ACHN (cell line): ENCODE data around the gene HDGFL3.
"Not testable (repeated sequence)": the region's sequence is repeated elsewhere in the genome, so short reads cannot be mapped to it uniquely, and the experiment has no call there.

Experiments
- DNase-seq: peaks from one replicate; pipeline ENCODE4 v3.0.0-alpha.2; 2015
- in situ Hi-C: cut with HindIII; loops from 2 replicates; pipeline ENCODE4 v1.10.0; 2017; ENCODE audit warnings: low sequenced_read_pairs, low pct_ligation_motif_present, low pct_unique_long_range_greater_than_20kb

HDGFL3 gene

DNA sequence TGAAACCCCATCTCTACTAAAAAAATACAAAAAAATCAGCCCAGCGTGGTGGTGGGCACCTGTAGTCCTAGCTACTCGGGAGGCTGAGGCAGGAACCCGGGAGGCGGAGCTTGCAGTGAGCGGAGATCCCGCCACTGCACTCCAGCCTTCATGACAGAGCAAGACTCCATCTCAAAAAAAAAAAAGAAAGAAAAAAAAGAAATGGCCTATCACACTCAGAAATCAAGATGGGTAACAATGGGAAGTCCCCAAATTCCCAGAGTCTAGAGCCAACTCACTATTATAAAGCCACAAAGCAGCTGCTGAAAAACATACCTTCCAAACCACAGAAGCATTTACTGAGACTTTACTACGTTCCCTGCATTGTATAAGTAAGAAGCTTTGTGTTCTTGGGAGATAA, 7.5 kb downstream of the HDGFL3 start:
- in situ Hi-C loops = no loop called here
- DNase-seq = no peak

DNA sequence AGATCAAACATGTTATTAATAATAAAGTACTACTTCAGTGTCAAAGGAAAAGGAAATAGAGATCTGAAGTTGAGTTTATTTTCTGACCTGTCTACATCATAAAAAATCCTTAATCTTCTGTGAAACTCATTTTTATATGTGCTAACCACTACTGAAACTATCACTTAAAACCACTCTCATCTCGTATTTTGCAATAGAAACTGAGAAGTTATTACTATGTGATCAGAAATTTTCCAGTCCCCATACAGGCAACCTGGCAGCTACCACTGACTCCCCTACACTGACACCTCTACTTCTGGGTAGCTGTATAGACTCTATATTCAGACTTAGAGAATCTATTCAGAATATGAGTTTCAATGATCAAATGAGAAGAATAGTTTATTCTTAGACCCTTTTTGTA, 8.3 kb downstream of the HDGFL3 start:
- in situ Hi-C loops = no loop called here
- no peak for DNase-seq

DNA sequence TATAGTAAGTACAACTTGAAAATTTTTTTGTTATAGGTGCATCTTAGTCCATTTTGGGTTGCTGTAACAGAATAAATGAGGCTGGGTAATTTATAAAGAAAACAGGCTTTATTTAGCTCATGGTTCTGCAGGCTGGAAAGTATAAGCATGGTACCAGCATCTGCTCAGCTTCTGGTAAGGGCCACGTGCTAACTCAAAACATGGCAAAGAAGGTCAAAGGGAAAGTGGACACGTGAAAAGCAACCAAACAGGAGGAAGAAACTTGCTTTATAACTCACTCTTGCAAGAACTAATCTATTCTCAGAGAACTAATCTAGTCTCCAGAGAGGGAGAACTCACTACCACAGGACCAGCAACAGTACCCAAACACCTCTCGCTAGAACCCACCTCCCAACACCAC, 9.1 kb downstream of the HDGFL3 start:
- DNase-seq = no peak
- in situ Hi-C loops = no loop called here

DNA sequence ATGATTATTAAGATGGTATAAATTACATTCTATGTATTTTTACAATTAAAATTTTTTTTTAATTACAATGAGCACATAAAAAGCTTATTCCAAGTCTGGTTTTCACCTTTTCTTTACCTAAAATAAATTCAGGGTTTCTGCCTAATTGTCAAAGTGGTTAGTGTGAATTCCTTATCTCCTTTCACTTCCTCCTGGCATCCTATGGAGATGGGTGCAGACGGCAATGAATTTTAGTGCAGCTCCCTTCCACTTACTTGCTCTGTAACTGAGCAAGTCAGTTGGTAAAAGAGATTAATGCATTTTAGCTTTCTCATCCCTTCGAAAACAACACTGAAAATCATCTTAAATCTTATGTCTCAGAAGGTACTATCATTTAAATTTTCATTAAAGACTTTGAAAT, 13.1 kb downstream of the HDGFL3 start:
- DNase-seq = no peak
- in situ Hi-C loops = no loop called here

DNA sequence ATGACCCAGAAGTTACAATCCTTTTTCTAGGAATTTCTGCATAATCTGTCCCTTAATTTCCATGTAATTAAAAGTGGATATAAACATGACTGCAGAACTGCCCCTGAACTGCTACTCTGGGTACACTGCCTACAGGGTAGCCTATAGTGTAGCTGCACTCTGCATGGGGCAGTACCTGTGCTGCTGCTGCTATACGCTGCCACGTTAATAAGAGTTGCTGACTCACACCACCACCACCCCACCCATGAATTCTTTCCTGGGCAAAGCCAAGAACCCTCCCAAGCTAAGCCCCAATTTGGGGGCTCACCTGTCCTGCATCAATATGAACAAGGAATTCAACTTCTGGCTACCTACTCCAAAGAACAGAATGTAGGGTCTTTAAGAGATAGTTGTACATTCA, 13.9 kb downstream of the HDGFL3 start:
- in situ Hi-C loops = no loop called here
- DNase-seq = no peak

DNA sequence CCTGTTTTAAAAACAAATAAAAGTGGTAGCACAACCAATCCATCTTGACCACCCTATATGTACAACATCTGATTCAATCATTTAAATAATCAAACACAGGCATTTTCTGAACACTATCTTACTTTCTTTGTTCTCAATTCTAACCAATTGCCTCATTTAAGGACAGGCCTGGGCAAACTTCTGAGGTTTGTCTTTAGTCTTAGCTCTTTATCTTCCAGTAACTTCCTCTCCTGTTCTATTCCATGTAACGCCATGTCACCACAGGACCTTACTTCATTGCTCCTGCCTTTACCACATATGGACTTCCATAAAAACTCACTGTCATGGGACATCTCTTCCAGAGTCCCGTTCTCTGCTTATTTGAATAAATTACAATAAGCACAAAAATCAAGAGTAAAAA, 14.9 kb downstream of the HDGFL3 start:
- in situ Hi-C loops = no loop called here
- DNase-seq = no peak

DNA sequence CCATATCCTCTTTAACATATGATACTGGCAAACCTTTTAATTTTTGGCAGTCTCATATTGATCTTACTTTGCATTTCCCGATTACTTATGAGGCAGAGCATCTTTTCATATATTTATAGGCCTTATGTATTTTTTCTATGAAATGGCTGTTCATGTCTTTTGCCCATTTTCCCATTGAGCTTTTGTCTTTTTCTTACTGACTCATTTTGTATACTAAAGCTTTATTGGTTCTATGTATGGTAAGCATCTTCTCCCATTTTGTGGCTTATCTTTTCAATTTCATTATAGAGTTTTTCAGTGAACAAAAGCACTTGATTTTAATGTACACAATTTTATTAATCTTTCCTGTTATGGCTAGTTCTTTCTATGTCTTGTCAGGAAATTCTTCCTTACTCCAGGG, 17.2 kb downstream of the HDGFL3 start:
- in situ Hi-C loops = no loop called here
- no peak for DNase-seq

DNA sequence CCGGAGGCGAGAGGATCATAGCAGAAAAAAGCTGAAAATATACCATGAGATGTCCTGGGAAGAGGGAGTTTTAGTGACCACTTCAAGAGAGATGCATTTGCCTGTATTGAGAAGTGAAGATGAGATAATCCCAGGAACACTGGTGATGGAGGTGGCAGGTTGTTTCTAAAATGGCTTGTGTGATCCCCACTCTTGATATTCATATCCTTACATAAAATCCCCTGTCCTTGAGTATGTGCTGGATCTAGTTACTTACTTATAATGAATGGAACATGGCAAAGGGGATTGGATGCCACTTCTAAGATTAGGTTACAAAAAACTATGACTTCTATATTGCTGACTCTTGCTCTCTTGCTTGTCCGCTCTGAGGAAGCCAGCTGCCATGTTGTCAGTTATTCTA, 22.1 kb downstream of the HDGFL3 start:
- in situ Hi-C loops = no loop called here
- no peak for DNase-seq

DNA sequence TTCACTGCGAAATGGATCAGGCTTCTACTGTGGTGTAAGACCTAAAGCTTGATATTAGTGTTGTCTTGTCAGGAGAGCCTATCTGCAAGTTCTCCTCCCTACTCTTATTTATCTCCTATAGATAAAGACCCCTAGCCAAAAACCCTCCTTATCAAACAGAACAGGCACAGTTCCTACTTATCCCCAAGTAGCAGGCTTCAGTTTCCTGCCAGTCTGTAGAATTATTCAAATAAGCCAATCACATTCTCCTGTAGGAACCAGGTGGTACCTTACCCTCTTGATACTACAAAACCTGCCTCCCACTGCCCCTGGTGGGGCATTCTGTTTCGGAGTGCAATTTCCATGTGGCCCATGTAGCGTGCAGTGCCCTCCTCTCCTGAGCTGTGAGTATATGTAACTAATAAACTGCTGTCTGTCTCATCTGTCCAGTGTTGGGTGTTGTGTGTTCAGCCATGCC, 28.7 kb downstream of the HDGFL3 start:
- DNase-seq = no peak
- in situ Hi-C loops = no loop called here

DNA sequence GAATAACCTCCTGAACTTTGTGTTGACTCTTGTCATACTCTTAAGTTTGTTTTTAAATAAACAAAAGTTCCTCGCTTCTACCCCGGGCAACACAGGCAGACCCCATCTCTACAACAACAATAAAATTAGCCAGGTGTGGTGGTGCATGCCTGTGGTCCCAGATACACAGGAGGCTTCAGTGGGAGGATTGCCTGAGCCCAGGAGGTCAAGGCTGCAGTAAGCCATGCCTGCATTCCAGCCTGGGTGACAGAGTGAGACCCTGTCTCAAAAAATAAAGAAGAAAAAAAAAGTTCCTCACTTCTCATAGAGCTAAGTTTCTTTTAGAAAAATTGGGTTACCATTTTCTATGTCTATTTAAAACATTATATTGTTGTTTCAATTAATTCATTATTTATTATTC, 29.2 kb downstream of the HDGFL3 start:
- in situ Hi-C loops = no loop called here
- no peak for DNase-seq

DNA sequence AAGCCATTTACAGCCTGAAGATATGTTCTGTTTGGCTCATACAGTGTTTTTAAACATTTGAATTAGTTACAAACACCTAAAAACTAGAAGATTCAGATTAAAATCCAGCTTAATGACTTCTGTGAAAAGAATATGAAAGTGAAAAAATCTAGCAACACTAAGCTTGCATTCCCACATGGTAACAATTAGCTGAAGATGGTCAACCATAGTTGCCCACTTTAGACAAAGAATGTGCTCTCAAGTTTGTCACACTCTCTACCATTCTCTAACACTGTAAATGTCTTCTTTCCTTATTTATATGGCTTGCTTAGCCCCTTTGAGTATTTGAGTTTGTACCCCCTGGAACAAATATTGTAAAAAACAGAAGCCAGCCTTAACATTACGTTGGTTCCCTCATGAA, 32.7 kb downstream of the HDGFL3 start:
- in situ Hi-C loops = no loop called here
- no peak for DNase-seq

DNA sequence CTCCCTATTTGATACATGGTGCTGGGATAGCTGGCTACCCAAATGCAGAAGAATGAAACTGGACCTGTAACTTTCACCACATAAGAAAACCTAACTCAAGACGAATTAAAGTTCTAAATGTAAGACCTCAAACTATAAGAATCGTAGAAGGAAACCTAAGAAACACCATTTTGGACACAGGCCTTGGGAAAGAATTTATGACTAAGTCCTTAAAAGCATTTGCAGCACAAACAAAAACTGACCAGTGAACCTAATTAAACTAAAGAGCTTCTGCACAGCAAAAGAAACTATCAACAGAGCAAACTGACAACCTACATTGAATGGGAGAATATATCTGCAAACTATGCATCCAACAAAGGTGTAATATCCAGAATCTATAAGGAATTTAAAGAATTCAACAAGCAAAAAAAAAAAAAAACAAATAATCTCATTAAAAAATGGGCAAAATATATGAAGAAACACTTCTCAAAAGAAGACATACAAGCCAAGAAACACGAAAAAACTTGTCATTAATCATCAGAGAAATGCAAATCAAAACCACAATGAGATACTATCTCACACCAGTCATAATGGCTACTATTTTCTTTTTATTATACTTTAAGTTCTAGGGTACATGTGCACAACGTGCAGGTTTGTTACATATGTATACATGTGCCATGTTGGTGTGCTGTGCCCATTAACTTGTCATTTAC, 37.0 kb downstream of the HDGFL3 start:
- in situ Hi-C loops = no loop called here

DNA sequence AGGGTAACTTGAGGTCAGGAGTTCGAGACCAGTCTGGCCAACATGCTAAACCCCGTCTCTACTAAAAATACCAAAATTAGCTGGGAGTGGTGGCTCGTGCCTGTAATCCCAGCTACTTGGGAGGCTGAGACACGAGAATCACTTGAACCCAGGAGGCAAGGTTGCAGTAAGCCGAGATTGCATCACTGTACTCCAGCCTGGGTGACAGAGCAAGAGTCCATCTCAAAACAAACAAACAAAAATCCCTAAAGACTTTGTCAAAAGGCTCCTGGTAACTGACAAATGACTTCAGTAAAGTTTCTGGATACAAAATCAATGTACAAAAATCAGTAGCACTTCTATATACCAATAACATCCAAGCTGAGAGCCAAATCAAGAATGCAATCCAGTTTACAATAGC, 38.0 kb downstream of the HDGFL3 start:
- in situ Hi-C loops, DNase-seq: not testable (repeated sequence)

More for the DNA sequence above, 37.0 kb downstream of the HDGFL3 start:
- no peak for DNase-seq

DNA sequence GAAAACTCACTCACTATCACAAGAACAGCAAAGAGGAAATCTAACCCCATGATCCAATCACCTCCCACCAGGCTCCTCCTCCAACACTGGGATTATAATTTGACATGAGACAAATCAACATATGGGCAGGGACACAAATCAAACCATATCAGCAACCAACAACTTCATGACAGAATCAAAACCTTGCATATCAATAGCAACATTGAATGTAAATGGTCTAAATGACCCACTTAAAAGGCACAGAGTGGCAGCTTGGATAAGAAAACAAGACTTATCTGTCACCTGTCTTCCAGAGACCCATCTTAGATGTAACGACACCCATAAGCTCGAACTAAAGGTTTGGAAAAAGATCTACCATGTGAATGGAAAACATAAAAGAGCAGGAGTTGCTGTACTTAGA, 40.8 kb downstream of the HDGFL3 start:
- in situ Hi-C loops = no loop called here
- no peak for DNase-seq

DNA sequence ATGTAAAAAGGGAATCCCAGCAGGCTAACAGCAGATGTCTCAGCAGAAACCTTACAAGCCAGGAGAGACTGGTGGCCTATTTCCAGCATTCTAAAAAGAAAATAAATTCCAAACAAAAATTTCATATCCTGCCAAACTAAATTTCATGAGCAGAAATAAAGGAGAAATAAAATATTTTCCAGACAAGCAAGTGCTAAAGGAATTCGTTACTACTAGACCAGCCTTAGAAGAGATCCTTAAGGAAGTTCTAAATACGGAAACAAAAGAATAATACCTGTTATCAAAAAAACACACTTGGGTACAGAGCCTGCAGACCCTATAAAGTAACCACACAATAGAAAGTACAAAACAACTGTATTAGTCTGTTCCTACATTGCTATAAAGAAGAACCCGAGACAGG, 41.4 kb downstream of the HDGFL3 start:
- no peak for DNase-seq
- in situ Hi-C loops = no loop called here

DNA sequence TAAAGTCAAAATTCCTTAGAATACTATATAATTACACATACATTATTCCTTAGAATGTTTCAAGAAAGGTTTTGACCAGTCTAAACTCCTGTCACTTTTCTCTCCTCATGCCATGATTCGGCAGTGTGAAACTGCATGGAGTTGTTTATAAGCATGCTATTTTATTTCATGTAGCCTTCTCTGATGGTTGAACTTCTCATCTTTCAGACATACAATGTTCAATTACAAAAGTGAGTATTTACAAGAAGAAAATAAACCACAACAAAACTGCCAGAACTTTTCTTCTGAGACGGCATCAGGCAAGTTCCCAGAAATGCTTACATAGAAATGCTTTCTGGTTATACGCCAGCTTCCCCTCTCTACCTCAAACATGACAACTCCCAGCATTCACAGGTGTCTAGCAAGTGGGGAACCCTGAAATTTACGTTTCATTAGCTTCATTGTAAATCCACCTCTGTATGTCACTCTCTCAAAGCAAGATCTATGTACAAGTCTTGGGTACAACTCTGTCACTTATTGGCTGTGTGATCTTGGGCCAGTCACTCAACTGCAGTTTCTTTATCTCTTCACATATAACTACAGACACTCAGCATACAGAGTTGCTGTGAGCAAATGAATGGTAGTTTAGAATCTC, 42.7 kb downstream of the HDGFL3 start:
- no peak for DNase-seq
- in situ Hi-C loops = no loop called here

DNA sequence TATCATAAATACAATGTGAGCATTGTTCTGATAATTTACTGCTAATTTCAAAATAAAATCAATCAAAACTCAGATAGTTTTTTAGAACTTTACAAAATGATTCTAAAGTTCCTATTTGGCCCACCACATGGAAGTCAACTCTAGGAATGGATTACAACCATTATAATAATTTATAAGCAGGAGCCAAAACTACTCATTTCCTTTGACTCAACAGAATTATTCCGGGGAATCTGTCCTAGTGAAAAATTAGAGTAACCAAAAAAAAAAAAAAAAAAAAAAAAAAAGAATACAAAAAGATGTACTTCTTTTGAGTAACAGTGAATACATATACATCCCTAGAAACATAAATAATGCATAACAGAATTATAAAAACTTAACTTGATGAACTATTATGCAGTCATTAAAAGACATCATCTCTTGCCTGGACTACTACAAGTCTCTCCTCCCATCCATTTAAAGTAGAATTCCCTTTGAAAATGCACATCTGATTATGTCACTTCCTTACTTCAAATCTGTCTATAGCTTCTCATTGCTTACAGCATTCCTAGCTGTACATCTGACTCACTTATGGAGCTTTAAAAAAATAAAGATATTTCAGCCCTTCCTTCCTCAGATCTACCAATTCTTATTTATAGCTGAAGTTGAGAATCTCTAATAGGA, 43.4 kb downstream of the HDGFL3 start:
- in situ Hi-C loops = no loop called here
- DNase-seq = no peak

DNA sequence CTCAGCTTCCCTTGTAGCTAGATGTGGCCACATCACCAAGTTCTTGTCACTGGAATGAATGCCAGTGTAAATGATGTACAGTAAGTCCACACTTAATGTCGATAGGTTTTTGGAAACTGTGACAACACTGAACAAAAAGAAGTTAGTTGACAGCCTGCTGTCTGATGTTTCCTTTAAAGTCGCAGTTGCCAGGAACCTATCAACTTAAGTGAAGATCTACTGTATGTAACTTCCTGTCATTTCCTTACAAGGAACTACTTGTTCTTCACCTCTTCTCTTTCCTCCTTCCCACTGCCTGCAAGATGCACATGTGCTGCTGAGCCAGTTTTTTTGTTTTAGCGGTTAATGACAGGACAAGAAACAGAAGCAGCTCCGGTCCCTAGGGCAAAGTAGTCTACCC, 44.6 kb downstream of the HDGFL3 start:
- in situ Hi-C loops = no loop called here
- no peak for DNase-seq

DNA sequence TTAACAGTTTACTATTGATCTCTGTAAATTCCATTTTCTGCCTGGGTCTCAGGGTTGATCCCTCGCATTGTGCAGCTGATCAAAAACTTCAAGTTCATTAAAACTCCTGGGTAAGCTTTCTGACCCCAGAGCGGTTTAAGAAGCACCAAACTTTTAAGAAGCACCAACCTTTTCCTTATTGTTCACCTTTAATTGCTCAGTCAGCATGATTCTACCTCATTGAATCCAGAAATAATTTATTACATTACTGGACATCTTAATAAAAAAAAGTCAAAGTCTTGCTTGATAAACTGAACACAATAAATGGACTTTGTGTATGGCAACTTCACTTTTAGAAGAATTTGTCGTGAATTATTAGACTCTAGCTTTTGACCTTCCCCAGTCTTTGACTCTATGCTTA, 46.9 kb downstream of the HDGFL3 start:
- no peak for DNase-seq
- in situ Hi-C loops = no loop called here

DNA sequence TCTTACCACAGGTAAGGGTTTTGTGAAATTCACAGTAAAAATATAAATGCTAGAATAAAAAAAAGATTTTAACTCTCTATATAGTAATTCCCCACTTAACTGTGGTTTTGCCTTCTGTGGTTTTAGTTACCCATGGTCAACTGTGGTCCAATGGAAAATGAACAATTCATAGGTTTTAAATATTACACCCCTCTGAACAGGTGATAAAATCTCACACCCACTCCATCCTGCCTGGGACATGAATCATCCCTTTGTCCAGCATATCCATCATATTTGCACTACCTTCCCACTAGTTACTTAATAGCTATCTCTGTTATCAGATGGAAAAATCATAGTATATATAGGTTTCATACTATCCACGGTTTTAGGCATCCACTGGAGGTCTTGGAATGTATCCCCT, 49.2 kb downstream of the HDGFL3 start:
- in situ Hi-C loops = no loop called here

More for the DNA sequence above, 49.2 kb downstream of the HDGFL3 start:
- no peak for DNase-seq
